GM10266 (cell line): ENCODE results near the gene COLEC12.

Experiments used
- DNase-seq: peaks from one replicate; pipeline ENCODE4 v3.0.0; 2012; ENCODE audit errors: extremely low spot score
- TF ChIP-seq, protein P1 (sequence below): IDR thresholded peaks from 2 replicates; pipeline ENCODE4 v1.5.1; 2012; ENCODE audit warnings: mild to moderate bottlenecking, low read depth; ENCODE audit not compliant: control insufficient read depth, insufficient read depth; ENCODE audit errors: missing control alignments

COLEC12 gene

DNA sequence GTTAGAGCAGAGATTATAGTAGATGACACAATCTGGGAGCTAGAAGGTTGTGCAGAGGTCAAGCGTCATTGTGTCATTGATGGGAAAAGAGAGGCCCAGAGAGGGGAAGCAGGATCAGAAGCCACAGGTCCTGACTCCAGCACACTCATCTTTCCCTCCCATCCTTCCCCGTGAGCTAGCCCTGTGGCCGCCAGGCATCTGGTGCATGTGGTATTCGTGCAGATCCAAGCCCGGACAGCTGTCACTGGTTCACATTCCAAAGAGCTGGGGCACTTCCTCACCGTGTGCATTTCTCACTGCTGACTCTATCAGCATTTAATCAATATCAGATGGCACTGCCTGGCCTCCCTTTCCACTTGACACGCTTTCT lies 138.6 kb downstream of the COLEC12 start:
- TF ChIP-seq, protein P1, sequence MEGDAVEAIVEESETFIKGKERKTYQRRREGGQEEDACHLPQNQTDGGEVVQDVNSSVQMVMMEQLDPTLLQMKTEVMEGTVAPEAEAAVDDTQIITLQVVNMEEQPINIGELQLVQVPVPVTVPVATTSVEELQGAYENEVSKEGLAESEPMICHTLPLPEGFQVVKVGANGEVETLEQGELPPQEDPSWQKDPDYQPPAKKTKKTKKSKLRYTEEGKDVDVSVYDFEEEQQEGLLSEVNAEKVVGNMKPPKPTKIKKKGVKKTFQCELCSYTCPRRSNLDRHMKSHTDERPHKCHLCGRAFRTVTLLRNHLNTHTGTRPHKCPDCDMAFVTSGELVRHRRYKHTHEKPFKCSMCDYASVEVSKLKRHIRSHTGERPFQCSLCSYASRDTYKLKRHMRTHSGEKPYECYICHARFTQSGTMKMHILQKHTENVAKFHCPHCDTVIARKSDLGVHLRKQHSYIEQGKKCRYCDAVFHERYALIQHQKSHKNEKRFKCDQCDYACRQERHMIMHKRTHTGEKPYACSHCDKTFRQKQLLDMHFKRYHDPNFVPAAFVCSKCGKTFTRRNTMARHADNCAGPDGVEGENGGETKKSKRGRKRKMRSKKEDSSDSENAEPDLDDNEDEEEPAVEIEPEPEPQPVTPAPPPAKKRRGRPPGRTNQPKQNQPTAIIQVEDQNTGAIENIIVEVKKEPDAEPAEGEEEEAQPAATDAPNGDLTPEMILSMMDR = no peak
- DNase-seq = no peak

DNA sequence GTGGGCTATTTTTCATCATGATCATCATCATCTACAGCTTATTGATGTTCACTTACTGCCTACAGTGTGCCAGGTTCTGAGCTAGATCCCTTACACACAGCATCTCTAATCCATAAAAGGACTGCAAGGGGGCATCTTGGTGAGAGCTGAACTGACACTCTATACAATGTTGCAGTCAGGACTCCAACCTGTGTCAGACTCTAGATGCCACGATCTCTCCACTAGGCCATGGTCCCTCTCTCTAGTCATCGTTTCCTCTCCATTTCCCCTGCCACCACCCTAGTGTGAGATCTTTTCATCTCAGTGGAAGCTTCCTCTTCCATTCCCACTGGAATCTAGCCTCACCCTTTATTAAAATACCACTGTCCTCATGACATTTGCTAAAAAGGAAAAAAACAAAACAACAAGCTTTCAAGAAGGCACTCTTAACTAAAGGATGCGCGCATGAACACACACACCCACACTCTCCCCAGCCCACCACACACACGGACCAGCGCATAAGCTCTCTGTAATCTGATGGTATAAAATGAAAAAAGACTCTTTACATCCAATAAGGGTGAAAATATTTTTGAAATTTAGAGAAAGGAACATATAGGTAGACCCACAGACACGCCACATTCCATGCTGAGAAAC lies 139.3 kb downstream of the COLEC12 start:
- no peak for DNase-seq
- TF ChIP-seq, protein P1 = no peak

DNA sequence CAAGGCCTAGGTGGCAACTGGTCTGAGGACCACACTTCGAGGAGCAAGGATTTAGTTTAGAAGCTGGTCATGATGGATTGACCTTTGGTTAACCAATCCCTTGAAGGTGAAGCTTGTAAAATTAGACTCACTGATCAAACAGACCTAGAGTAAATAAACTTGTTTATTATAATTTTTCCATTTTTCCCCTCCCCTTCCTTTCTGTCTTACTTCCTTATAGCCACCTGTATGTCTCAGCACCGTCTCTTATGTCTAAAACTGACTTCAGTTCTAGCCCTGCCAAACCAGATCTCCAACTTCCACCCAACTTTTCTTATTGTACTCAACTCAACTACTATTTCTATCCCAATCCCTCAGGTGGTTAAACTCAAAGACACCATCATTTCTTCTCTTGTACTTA lies 139.8 kb downstream of the COLEC12 start:
- TF ChIP-seq, protein P1 = no peak
- no peak for DNase-seq

DNA sequence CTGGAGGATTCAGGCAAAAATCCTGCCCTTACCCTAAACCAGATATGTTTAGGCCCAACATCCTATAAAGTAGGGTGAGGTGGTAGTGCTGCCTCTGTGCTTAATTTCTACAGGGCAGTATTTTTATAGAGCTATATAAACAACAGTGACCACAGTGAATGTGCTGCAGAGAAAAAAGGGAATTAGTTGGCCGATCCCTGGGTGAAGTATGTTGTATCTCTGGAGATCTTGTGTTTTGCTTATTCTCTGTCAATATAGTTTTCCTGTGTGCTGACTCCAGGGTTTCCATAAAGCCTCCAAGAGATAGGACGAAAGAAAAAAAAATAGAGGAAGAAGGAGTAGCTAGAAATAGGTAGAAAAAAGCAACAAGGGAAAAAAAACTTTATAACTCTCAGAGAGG lies 143.7 kb downstream of the COLEC12 start:
- DNase-seq = no peak
- TF ChIP-seq, protein P1 = no peak

DNA sequence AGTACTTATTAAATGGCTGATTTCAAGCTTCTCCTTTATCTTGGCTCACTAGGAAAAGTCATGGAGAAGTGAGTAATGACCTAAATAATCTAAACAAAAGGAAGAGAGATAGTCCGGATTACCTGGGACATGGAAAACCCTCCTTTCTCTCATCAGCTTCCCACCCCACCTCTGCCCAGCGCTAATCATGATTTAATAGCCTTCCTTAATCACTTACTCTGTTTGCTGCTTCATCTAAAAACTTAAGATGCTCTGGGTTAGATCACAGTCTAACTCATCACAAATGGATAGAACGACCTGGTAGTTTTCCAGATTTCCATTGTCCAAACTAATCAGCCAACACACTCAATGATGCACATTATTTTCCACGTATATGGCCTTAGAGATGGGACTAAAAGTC lies 144.8 kb downstream of the COLEC12 start:
- no peak for DNase-seq
- TF ChIP-seq, protein P1 = no peak

DNA sequence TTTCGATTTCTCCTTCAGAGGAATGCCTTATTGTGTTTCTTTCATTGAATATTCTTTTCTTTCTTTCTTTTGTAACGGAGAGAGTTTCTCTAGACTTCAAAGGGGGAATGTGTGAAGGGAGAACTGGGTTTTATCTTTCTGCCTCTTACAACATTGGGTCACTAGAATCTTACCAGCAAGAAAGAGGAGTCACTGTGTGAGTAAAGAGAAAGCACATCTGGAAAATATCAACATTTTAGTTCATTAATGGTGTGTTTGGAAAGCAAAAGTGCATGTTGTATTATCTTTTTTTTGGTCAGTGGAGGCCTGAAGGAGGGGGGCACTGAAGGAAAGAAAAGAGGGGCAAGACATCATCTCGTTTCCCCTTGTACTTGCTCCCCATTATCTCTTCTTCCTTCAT lies 146.0 kb downstream of the COLEC12 start:
- no peak for DNase-seq
- TF ChIP-seq, protein P1 = no peak

DNA sequence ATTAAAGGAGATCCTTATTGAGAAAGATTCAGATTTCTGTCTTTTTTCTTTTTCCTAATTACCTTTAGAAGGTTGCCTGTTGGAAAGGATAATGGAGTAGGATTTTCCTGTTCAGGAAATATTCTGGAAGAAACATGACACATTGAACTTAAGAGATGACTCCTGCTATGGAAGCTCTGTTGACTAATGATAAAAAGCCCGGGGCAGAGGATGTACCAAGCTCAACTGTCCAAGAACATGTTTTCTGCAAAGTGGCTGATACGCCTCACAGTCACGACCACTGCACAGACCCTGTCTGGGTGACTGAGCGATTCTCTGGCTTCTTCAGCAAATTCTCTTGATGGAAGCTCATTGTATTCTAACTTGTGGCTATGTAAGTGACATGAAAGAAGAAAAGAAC lies 146.5 kb downstream of the COLEC12 start:
- TF ChIP-seq, protein P1 = no peak
- no peak for DNase-seq
